ENCODE data around the gene DOCK1. TPM values are rescaled to one million over a fixed set of nuclear protein-coding genes. Genes with fewer than 3 reads are reported as not detected.
A peak's percentile ranks its signal among the peaks of the same experiment; 100 is the strongest.

Gene DOCK1
- total RNA-seq, 1 donor from 2014 or later, result 72.6 TPM

GRCh38 chr10:127221281-127221680 lies 316.1 kb downstream of the DOCK1 start:
- H3K27ac ChIP-seq, result no peak overlapping the region
- H3K79me2 ChIP-seq (ENCODE audit: low read depth), result no peaks in the 10 kb centered on the region
- H3K9me3 ChIP-seq (ENCODE audit: low read depth), result no peaks in the 10 kb centered on the region
- H3K9me3 Mint-ChIP-seq, result peaks cover 3% of the 10 kb centered on the region
- no peak overlapping the region for H3K27ac Mint-ChIP-seq
- peaks cover 6% of the 10 kb centered on the region for H3K4me1 Mint-ChIP-seq
- peaks cover 4% of the 10 kb centered on the region for H4K20me1 ChIP-seq (ENCODE audit: low read depth)
- no peaks in the 10 kb centered on the region for H3K27me3 Mint-ChIP-seq (ENCODE audit: insufficient read depth, low read depth)
- H3F3A ChIP-seq (ENCODE audit: low read depth), result no peaks in the 10 kb centered on the region
- H3K4me3 ChIP-seq, result no peak overlapping the region
- H3K4me3 Mint-ChIP-seq, result no peak overlapping the region
- H3K36me3 ChIP-seq, result no peaks in the 10 kb centered on the region
- peaks cover under 1% of the 10 kb centered on the region for H3K4me1 ChIP-seq
- H3K9ac ChIP-seq, result no peak overlapping the region
- TF ChIP-seq, protein P1, sequence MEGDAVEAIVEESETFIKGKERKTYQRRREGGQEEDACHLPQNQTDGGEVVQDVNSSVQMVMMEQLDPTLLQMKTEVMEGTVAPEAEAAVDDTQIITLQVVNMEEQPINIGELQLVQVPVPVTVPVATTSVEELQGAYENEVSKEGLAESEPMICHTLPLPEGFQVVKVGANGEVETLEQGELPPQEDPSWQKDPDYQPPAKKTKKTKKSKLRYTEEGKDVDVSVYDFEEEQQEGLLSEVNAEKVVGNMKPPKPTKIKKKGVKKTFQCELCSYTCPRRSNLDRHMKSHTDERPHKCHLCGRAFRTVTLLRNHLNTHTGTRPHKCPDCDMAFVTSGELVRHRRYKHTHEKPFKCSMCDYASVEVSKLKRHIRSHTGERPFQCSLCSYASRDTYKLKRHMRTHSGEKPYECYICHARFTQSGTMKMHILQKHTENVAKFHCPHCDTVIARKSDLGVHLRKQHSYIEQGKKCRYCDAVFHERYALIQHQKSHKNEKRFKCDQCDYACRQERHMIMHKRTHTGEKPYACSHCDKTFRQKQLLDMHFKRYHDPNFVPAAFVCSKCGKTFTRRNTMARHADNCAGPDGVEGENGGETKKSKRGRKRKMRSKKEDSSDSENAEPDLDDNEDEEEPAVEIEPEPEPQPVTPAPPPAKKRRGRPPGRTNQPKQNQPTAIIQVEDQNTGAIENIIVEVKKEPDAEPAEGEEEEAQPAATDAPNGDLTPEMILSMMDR (IDR thresholded peaks at IDR 0.05), result no peak
- TF ChIP-seq EZH2phosphoT487 (IDR thresholded peaks at IDR 0.05) (no peak), EZH2 (IDR thresholded peaks at IDR 0.05) (no peak)
- no peak overlapping the region for H3K4me2 ChIP-seq
- no peaks in the 10 kb centered on the region for H3K27me3 ChIP-seq
- no peak for DNase-seq (ENCODE audit: low spot score)
- no peaks in the 10 kb centered on the region for H3K36me3 Mint-ChIP-seq
- H2AFZ ChIP-seq (replicated peaks), result no peak overlapping the region

DNA sequence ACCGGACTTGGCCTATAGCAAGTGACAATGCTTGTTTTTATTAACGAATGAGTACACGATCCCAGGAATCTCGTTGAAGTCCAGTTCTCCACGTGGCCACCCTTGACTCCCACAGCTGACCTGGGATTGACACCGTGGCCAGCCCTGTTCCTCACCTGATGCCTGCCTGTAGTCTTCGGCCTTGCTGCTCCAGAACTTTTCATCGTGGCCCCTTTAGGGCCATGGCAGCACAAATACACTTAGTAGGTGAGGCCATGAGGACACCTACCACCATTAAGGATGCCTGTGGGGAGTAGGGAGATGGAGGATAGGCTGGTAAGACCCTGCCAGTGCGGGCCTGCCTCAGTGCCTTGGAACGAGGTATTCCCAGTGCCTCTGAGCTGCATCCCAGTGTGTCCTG lies 321.8 kb downstream of the DOCK1 start:
- H3K4me3 Mint-ChIP-seq, result no peak overlapping the region
- Histone ChIP-seq H3F3A (ENCODE audit: low read depth) (no peaks in the 10 kb centered on the region), H3K4me1 (no peaks in the 10 kb centered on the region), H3K27ac (no peak overlapping the region), H4K20me1 (ENCODE audit: low read depth) (peaks cover 4% of the 10 kb centered on the region), H3K9me3 (ENCODE audit: low read depth) (no peaks in the 10 kb centered on the region), H3K79me2 (ENCODE audit: low read depth) (no peaks in the 10 kb centered on the region), H2AFZ (replicated peaks) (no peak overlapping the region), H3K9ac (no peak overlapping the region), H3K27me3 (no peaks in the 10 kb centered on the region), H3K4me3 (no peak overlapping the region), H3K4me2 (no peak overlapping the region), H3K36me3 (no peaks in the 10 kb centered on the region)
- no peaks in the 10 kb centered on the region for H3K9me3 Mint-ChIP-seq
- H3K4me1 Mint-ChIP-seq, result no peaks in the 10 kb centered on the region
- no peak for DNase-seq (ENCODE audit: low spot score)
- TF ChIP-seq, protein P1 (IDR thresholded peaks at IDR 0.05), result no peak
- TF ChIP-seq EZH2phosphoT487 (IDR thresholded peaks at IDR 0.05) (no peak), EZH2 (IDR thresholded peaks at IDR 0.05) (no peak)
- peaks cover 2% of the 10 kb centered on the region for H3K27me3 Mint-ChIP-seq (ENCODE audit: insufficient read depth, low read depth)
- H3K27ac Mint-ChIP-seq, result no peak overlapping the region
- peaks cover 2% of the 10 kb centered on the region for H3K36me3 Mint-ChIP-seq

GRCh38 chr10:127227663-127228062 lies 322.4 kb downstream of the DOCK1 start:
- H3K36me3 ChIP-seq, result no peaks in the 10 kb centered on the region
- no peaks in the 10 kb centered on the region for H4K20me1 ChIP-seq (ENCODE audit: low read depth)
- no peak overlapping the region for H3K4me2 ChIP-seq
- no peak overlapping the region for H2AFZ ChIP-seq (replicated peaks)
- no peaks in the 10 kb centered on the region for H3F3A ChIP-seq (ENCODE audit: low read depth)
- Mint-ChIP-seq H3K27me3 (ENCODE audit: insufficient read depth, low read depth) (peaks cover 2% of the 10 kb centered on the region), H3K4me1 (no peaks in the 10 kb centered on the region), H3K9me3 (no peaks in the 10 kb centered on the region), H3K27ac (peak overlapping the region; percentile 33), H3K36me3 (peaks cover 2% of the 10 kb centered on the region), H3K4me3 (no peak overlapping the region)
- DNase-seq (ENCODE audit: low spot score), result no peak
- H3K27me3 ChIP-seq, result no peaks in the 10 kb centered on the region
- no peak overlapping the region for H3K27ac ChIP-seq
- no peak for TF ChIP-seq EZH2 (IDR thresholded peaks at IDR 0.05)
- TF ChIP-seq, protein P1 (IDR thresholded peaks at IDR 0.05), result no peak
- no peak for TF ChIP-seq EZH2phosphoT487 (IDR thresholded peaks at IDR 0.05)
- no peaks in the 10 kb centered on the region for H3K9me3 ChIP-seq (ENCODE audit: low read depth)
- no peaks in the 10 kb centered on the region for H3K79me2 ChIP-seq (ENCODE audit: low read depth)
- H3K4me3 ChIP-seq, result no peak overlapping the region
- no peaks in the 10 kb centered on the region for H3K4me1 ChIP-seq
- H3K9ac ChIP-seq, result no peak overlapping the region
